Caco-2 (cell line): ENCODE measurements around the gene INO80C. TPM values are rescaled to one million over a fixed set of nuclear protein-coding genes. Genes with fewer than 3 reads are reported as not detected.
"Not testable (repeated sequence)": the region's sequence is repeated elsewhere in the genome, so short reads cannot be mapped to it uniquely, and the experiment has no call there.

Source experiments
- BruUV-seq: library from RNA; stranded (reverse); fragments of 400-500 nt; replicated peaks from 2 replicates; lab custom pipeline; 2021; lab: Mats Ljungman, UMichigan
- CTCF ChIA-PET: fragments of 300-600 bp; sonication (Branson Sonifier 250); formaldehyde crosslinking; loops from one replicate; lab custom pipeline; 2022; ENCODE audit warnings: antibody characterized with exemption; lab: Charles Lee
- POLR2A ChIA-PET: fragments of 300-600 bp; sonication (Branson Sonifier 250); formaldehyde crosslinking; loops from one replicate; lab custom pipeline; 2022; ENCODE audit warnings: antibody characterized with exemption; lab: Charles Lee
- DNase-seq, 2 experiments: peaks; one replicate each; pipeline versions ENCODE4 v3.0.0 to v3.0.0-alpha.2; 2020 to 2022
- H3K27me3 ChIP-seq: replicated peaks from 2 replicates; pipeline ENCODE4 v1.6.0; 2011; ENCODE audit warnings: low read length; ENCODE audit not compliant: control insufficient read depth, insufficient read depth
- H3K36me3 ChIP-seq: 2 replicates; pipeline ENCODE4 v1.5.1; 2011; ENCODE audit warnings: low read length; ENCODE audit not compliant: control insufficient read depth, insufficient read depth
- H3K4me1 ChIP-seq: fragments of 250-450 bp; sonication (Bioruptor Pico); 2 replicates; pipeline ENCODE4 v1.5.1; 2020; ENCODE audit warnings: mild to moderate bottlenecking
- H3K4me3 ChIP-seq: 2 replicates; pipeline ENCODE4 v1.5.1; 2011; ENCODE audit warnings: low read depth, mild to moderate bottlenecking, control low read depth, low read length
- H3K9me3 ChIP-seq: fragments of 250-450 bp; sonication (Bioruptor Pico); 2 replicates; pipeline ENCODE4 v1.5.1; 2020; ENCODE audit warnings: mild to moderate bottlenecking, moderate library complexity
- H3K27ac Mint-ChIP-seq: one replicate; pipeline ENCODE4 v1.8.0; 2022; ENCODE audit warnings: mixed read lengths; ENCODE audit not compliant: unreplicated experiment
- H3K27me3 Mint-ChIP-seq: one replicate; pipeline ENCODE4 v1.8.0; 2022; ENCODE audit warnings: mixed read lengths; ENCODE audit not compliant: insufficient read depth, unreplicated experiment
- H3K36me3 Mint-ChIP-seq: one replicate; pipeline ENCODE4 v1.8.0; 2022; ENCODE audit warnings: mild to moderate bottlenecking, mixed read lengths; ENCODE audit not compliant: insufficient read depth, unreplicated experiment
- H3K4me1 Mint-ChIP-seq: one replicate; pipeline ENCODE4 v1.8.0; 2022; ENCODE audit warnings: low read depth, mixed read lengths; ENCODE audit not compliant: unreplicated experiment
- H3K4me3 Mint-ChIP-seq: one replicate; pipeline ENCODE4 v1.8.0; 2022; ENCODE audit warnings: mild to moderate bottlenecking, moderate library complexity, mixed read lengths; ENCODE audit not compliant: unreplicated experiment
- H3K9me3 Mint-ChIP-seq: one replicate; pipeline ENCODE4 v1.8.0; 2022; ENCODE audit warnings: mixed read lengths; ENCODE audit not compliant: unreplicated experiment
- CTCF ChIP-seq, 2 experiments: fragments of 200-600 bp in 1 of 2; IDR thresholded peaks; 1 replicate in 1 of 2; 2 replicates in 1 of 2; pipeline versions ENCODE4 v1.5.1 to v1.8.0; 2011 to 2022; ENCODE audit warnings: antibody characterized with exemption in 1 of 2, control low read depth in 1 of 2, inconsistent platforms in 1 of 2, low read depth in 1 of 2, low read length in 1 of 2, mild to moderate bottlenecking in 1 of 2, moderate library complexity in 1 of 2; ENCODE audit not compliant: insufficient read depth in 1 of 2, severe bottlenecking in 1 of 2, unreplicated experiment in 1 of 2
- intact Hi-C: fragments of 100-400 bp; cut with micrococcal nuclease; formaldehyde crosslinking; loops from one replicate; pipeline ENCODE4 v1.10.0; 2022; ENCODE audit not compliant: unreplicated experiment
- total RNA-seq: library from RNA; stranded (reverse); gene quantifications from 2 replicates; pipeline ENCODE4 v1.2.3, GENCODE V29; 2022

INO80C gene
- total RNA-seq, 1 experiment from 2014 or later: 26.6 TPM

GRCh38 chr18:35457140-35457704 lies 40.5 kb downstream of the INO80C start:
- intact Hi-C loops: loop anchor here (10.0 kb wide), 1 partner anchor 52 kb away; no protein-coding TSS in a partner anchor

GRCh38 chr18:35455926-35456763 lies 41.6 kb downstream of the INO80C start:
- no peak for DNase-seq
- BruUV-seq: no TSS peak
- Mint-ChIP-seq H3K4me3 (no peak overlapping the region), H3K4me1 (peaks cover 20% of the 10 kb centered on the region), H3K27ac (no peak overlapping the region), H3K36me3 (peaks cover 5% of the 10 kb centered on the region), H3K9me3 (no peaks in the 10 kb centered on the region), H3K27me3 (no peaks in the 10 kb centered on the region)
- Histone ChIP-seq H3K9me3 (no peaks in the 10 kb centered on the region), H3K27me3 (no peaks in the 10 kb centered on the region), H3K4me1 (peaks cover 25% of the 10 kb centered on the region), H3K36me3 (no peaks in the 10 kb centered on the region), H3K4me3 (no peak overlapping the region)
- CTCF ChIA-PET: no interaction called here
- TF ChIP-seq CTCF (IDR thresholded peaks at IDR 0.05; ENCODE audit: insufficient read depth in 1 of 2, low read depth in 1 of 2, low read length in 1 of 2, severe bottlenecking in 1 of 2, unreplicated experiment in 1 of 2): no peak
- POLR2A ChIA-PET: no interaction called here
- intact Hi-C loops: loop anchor here (10.0 kb wide), 1 partner anchor 51 kb away; no protein-coding TSS in a partner anchor

More at GRCh38 chr18:35457140-35457704, 40.5 kb downstream of the INO80C start:
- H3K27me3 ChIP-seq: no peaks in the 10 kb centered on the region
- TF ChIP-seq CTCF (IDR thresholded peaks at IDR 0.05; ENCODE audit: insufficient read depth in 1 of 2, low read depth in 1 of 2, low read length in 1 of 2, severe bottlenecking in 1 of 2, unreplicated experiment in 1 of 2): no peak
- no peaks in the 10 kb centered on the region for H3K9me3 ChIP-seq
- Mint-ChIP-seq H3K27me3 (no peaks in the 10 kb centered on the region), H3K4me1 (peaks cover 20% of the 10 kb centered on the region), H3K9me3 (no peaks in the 10 kb centered on the region), H3K36me3 (peaks cover 5% of the 10 kb centered on the region), H3K27ac (peak overlapping the region; percentile 77), H3K4me3 (no peak overlapping the region)
- peaks cover 25% of the 10 kb centered on the region for H3K4me1 ChIP-seq
- ChIA-PET POLR2A (no interaction called here), CTCF (no interaction called here)
- no peak for DNase-seq
- BruUV-seq: no TSS peak
- no peak overlapping the region for H3K4me3 ChIP-seq
- H3K36me3 ChIP-seq: no peaks in the 10 kb centered on the region

- Mint-ChIP-seq H3K27ac (no peak overlapping the region), H3K4me3 (no peak overlapping the region), H3K4me1 (peaks cover 20% of the 10 kb centered on the region), H3K9me3 (no peaks in the 10 kb centered on the region), H3K27me3 (no peaks in the 10 kb centered on the region), H3K36me3 (peaks cover 5% of the 10 kb centered on the region)
- H3K36me3 ChIP-seq: no peaks in the 10 kb centered on the region
- intact Hi-C loops: loop anchor here (10.0 kb wide), 1 partner anchor 50 kb away; no protein-coding TSS in a partner anchor
- no peak for DNase-seq
- ChIA-PET POLR2A (no interaction called here), CTCF (no interaction called here)
- BruUV-seq: no TSS peak
- H3K4me3 ChIP-seq: no peak overlapping the region
- no peaks in the 10 kb centered on the region for H3K27me3 ChIP-seq
- H3K4me1 ChIP-seq: peaks cover 23% of the 10 kb centered on the region
- no peaks in the 10 kb centered on the region for H3K9me3 ChIP-seq
- no peak for TF ChIP-seq CTCF (IDR thresholded peaks at IDR 0.05; ENCODE audit: insufficient read depth in 1 of 2, low read depth in 1 of 2, low read length in 1 of 2, severe bottlenecking in 1 of 2, unreplicated experiment in 1 of 2)
These were observed 43.0 kb downstream of the INO80C start for GRCh38 chr18:35454803-35455202.

- H3K4me1 ChIP-seq, DNase-seq, BruUV-seq, H3K9me3 Mint-ChIP-seq, CTCF ChIA-PET, H3K27me3 ChIP-seq, H3K4me3 Mint-ChIP-seq, H3K9me3 ChIP-seq, H3K36me3 ChIP-seq, H3K27me3 Mint-ChIP-seq, H3K4me3 ChIP-seq, POLR2A ChIA-PET, H3K36me3 Mint-ChIP-seq, H3K27ac Mint-ChIP-seq: not testable (repeated sequence)
- intact Hi-C loops: loop anchor here (10.0 kb wide), 1 partner anchor 48 kb away; no protein-coding TSS in a partner anchor
- peaks cover 10% of the 10 kb centered on the region for H3K4me1 Mint-ChIP-seq
These were observed 44.7 kb downstream of the INO80C start for GRCh38 chr18:35453065-35453464.
